PC-3 (cell line): ENCODE data around the gene BCAS1. TPM values are rescaled to one million over a fixed set of nuclear protein-coding genes. Genes with fewer than 3 reads are reported as not detected.

Experiments
- ATAC-seq: fragments of 200-7000 bp; cut with Tn5 transposase; 2 replicates; pipeline ENCODE4 v1.9.1; 2020; ENCODE audit warnings: mild to moderate bottlenecking, moderate library complexity
- BruUV-seq: library from RNA; stranded (reverse); fragments of 400-500 nt; replicated peaks from 2 replicates; lab custom pipeline; 2021; lab: Mats Ljungman, UMichigan
- CTCF ChIA-PET: fragments of 300-600 bp; sonication (Branson Sonifier 250); formaldehyde crosslinking; loops from one replicate; lab custom pipeline; 2022; ENCODE audit warnings: antibody characterized with exemption; lab: Charles Lee
- POLR2A ChIA-PET: fragments of 300-600 bp; sonication (Branson Sonifier 250); formaldehyde crosslinking; loops from one replicate; lab custom pipeline; 2022; ENCODE audit warnings: antibody characterized with exemption; ENCODE audit not compliant: unreplicated experiment; lab: Charles Lee
- DNase-seq: peaks from one replicate; pipeline ENCODE4 v3.0.0-alpha.2; 2015
- H2AFZ ChIP-seq: fragments of 300-600 bp; sonication (generic); 2 replicates; pipeline ENCODE4 v1.6.0; 2016; ENCODE audit warnings: antibody characterized with exemption, low read length
- H3F3A ChIP-seq: fragments of 300-600 bp; sonication (generic); one replicate; pipeline ENCODE4 v1.6.0; 2017; ENCODE audit warnings: antibody characterized with exemption, low read length, control low read depth, mild to moderate bottlenecking; ENCODE audit not compliant: unreplicated experiment
- H3K27ac ChIP-seq: fragments of 300-600 bp; sonication (generic); 2 replicates; pipeline ENCODE4 v1.5.1; 2016; ENCODE audit warnings: mild to moderate bottlenecking, low read length
- H3K27me3 ChIP-seq: fragments of 300-600 bp; sonication (generic); 2 replicates; pipeline ENCODE4 v1.6.1; 2016; ENCODE audit warnings: low read length, mixed read lengths
- H3K36me3 ChIP-seq: fragments of 300-600 bp; sonication (generic); 2 replicates; pipeline ENCODE4 v1.6.1; 2016; ENCODE audit warnings: low read depth, mixed run types, low read length, mixed read lengths
- H3K4me1 ChIP-seq: fragments of 300-600 bp; sonication (generic); 2 replicates; pipeline ENCODE4 v1.5.1; 2016; ENCODE audit warnings: low read length; ENCODE audit not compliant: insufficient read depth
- H3K4me2 ChIP-seq: fragments of 300-600 bp; sonication (generic); 2 replicates; pipeline ENCODE4 v1.6.0; 2016; ENCODE audit warnings: low read length
- H3K4me3 ChIP-seq: fragments of 300-600 bp; sonication (generic); 2 replicates; pipeline ENCODE4 v1.5.1; 2016; ENCODE audit warnings: mild to moderate bottlenecking, low read length, mixed read lengths
- H3K79me2 ChIP-seq: fragments of 300-600 bp; sonication (generic); 2 replicates; pipeline ENCODE4 v1.6.1; 2017; ENCODE audit warnings: low read length, mixed read lengths
- H3K9ac ChIP-seq: fragments of 300-600 bp; sonication (generic); 2 replicates; pipeline ENCODE4 v1.6.0; 2016; ENCODE audit warnings: mild to moderate bottlenecking, low read length
- H3K9me2 ChIP-seq: fragments of 300-600 bp; sonication (generic); replicated peaks from 2 replicates; pipeline ENCODE4 v1.6.1; 2016; ENCODE audit warnings: mixed run types, low read length, mixed read lengths
- H3K9me3 ChIP-seq: fragments of 300-600 bp; sonication (generic); 2 replicates; pipeline ENCODE4 v1.6.1; 2016; ENCODE audit warnings: low read length, mixed read lengths
- H4K20me1 ChIP-seq: fragments of 300-600 bp; sonication (generic); 2 replicates; pipeline ENCODE4 v1.6.1; 2016; ENCODE audit warnings: low read length, mixed read lengths
- CTCF ChIP-seq: fragments of 300-600 bp; sonication (generic); conservative IDR thresholded peaks from 2 replicates; pipeline ENCODE4 v1.5.1; 2017; ENCODE audit warnings: antibody characterized with exemption, low read depth, mild to moderate bottlenecking, low read length
- EZH2 ChIP-seq: fragments of 300-600 bp; sonication (generic); IDR thresholded peaks from one replicate; pipeline ENCODE4 v1.6.1; 2017; ENCODE audit warnings: antibody characterized with exemption, mild to moderate bottlenecking, low read length; ENCODE audit not compliant: unreplicated experiment
- EZH2phosphoT487 ChIP-seq: fragments of 300-600 bp; sonication (generic); IDR thresholded peaks from 2 replicates; pipeline ENCODE4 v1.6.1; 2018; ENCODE audit warnings: mild to moderate bottlenecking, antibody characterized with exemption, low read length, borderline replicate concordance
- intact Hi-C: fragments of 100-400 bp; cut with micrococcal nuclease; formaldehyde crosslinking; loops from 2 replicates; pipeline ENCODE4 v1.9.0; 2023
- total RNA-seq: library from RNA; depleted of rRNA; stranded (reverse); fragments of >200 nt; gene quantifications from 2 replicates; pipeline ENCODE4 v1.2.3, GENCODE V29; 2014

The BCAS1 gene
- total RNA-seq, 1 experiment from 2014 or later, result 0.18 TPM

GRCh38 chr20:54068966-54069365 is 1.4 kb downstream of the BCAS1 start:
- Histone ChIP-seq H3K27ac (no peak overlapping the region), H3K36me3 (no peaks in the 10 kb centered on the region), H3K9me2 (no peaks in the 10 kb centered on the region), H3F3A (no peaks in the 10 kb centered on the region), H2AFZ (no peak overlapping the region), H3K79me2 (no peaks in the 10 kb centered on the region), H3K27me3 (no peaks in the 10 kb centered on the region), H3K4me2 (no peak overlapping the region), H3K4me1 (peaks cover 45% of the 10 kb centered on the region), H3K4me3 (no peak overlapping the region), H4K20me1 (no peaks in the 10 kb centered on the region), H3K9ac (no peak overlapping the region), H3K9me3 (no peaks in the 10 kb centered on the region)
- TF ChIP-seq EZH2 (no peak), CTCF (no peak), EZH2phosphoT487 (no peak)
- CTCF ChIA-PET, result no interaction called here
- DNase-seq, result no peak
- POLR2A ChIA-PET, result interaction anchor here (1.0 kb wide), 1 partner anchor 16 kb away, joined by 6 read pairs; no protein-coding TSS in a partner anchor
- intact Hi-C loops, result loop anchor here (10.0 kb wide), 2 partner anchors 244 to 334 kb away; no protein-coding TSS in a partner anchor
- BruUV-seq, result no TSS peak
- ATAC-seq, result no peak

GRCh38 chr20:54068495-54068894 is 1.9 kb downstream of the BCAS1 start:
- no peaks in the 10 kb centered on the region for H3F3A ChIP-seq
- H3K79me2 ChIP-seq, result no peaks in the 10 kb centered on the region
- peaks cover 45% of the 10 kb centered on the region for H3K4me1 ChIP-seq
- H3K27ac ChIP-seq, result no peak overlapping the region
- no peaks in the 10 kb centered on the region for H3K9me3 ChIP-seq
- H2AFZ ChIP-seq, result no peak overlapping the region
- H3K4me2 ChIP-seq, result peak overlapping the region; percentile 72
- no peaks in the 10 kb centered on the region for H3K9me2 ChIP-seq
- H3K36me3 ChIP-seq, result no peaks in the 10 kb centered on the region
- no peak for TF ChIP-seq CTCF
- no peak for TF ChIP-seq EZH2
- no peak for TF ChIP-seq EZH2phosphoT487
- DNase-seq (no peak), ATAC-seq (no peak)
- CTCF ChIA-PET, result interaction anchor here (1.3 to 1.4 kb wide), 2 partner anchors 28 to 139 kb away, joined by 3 to 5 read pairs; partner anchors contain the start of gene PFDN4
- H3K9ac ChIP-seq, result no peak overlapping the region
- intact Hi-C loops, result loop anchor here (10.0 kb wide), 2 partner anchors 244 to 334 kb away; no protein-coding TSS in a partner anchor
- POLR2A ChIA-PET, result interaction anchor here (1.0 kb wide), 1 partner anchor 16 kb away, joined by 6 read pairs; no protein-coding TSS in a partner anchor
- no TSS peak for BruUV-seq
- H3K4me3 ChIP-seq, result no peak overlapping the region
- no peaks in the 10 kb centered on the region for H4K20me1 ChIP-seq
- H3K27me3 ChIP-seq, result no peaks in the 10 kb centered on the region

GRCh38 chr20:54067606-54068174 is 2.7 kb downstream of the BCAS1 start:
- peak; percentile 100 for DNase-seq
- Histone ChIP-seq H3K9me2 (no peaks in the 10 kb centered on the region), H3K79me2 (no peaks in the 10 kb centered on the region), H3K27me3 (no peaks in the 10 kb centered on the region), H4K20me1 (no peaks in the 10 kb centered on the region), H3K4me2 (peak overlapping the region; percentile 72), H2AFZ (peak overlapping the region; percentile 48), H3F3A (no peaks in the 10 kb centered on the region), H3K9me3 (no peaks in the 10 kb centered on the region), H3K4me3 (peak overlapping the region; percentile 32; the same call in 1 of the 2 replicates), H3K4me1 (peaks cover 45% of the 10 kb centered on the region), H3K36me3 (no peaks in the 10 kb centered on the region), H3K9ac (no peak overlapping the region; the same call in 1 of the 2 replicates), H3K27ac (peak overlapping the region; percentile 44)
- no TSS peak for BruUV-seq
- intact Hi-C loops, result loop anchor here (1.0 to 10.0 kb wide), 5 partner anchors 18 to 333 kb away; no protein-coding TSS in a partner anchor
- ChIA-PET POLR2A (no interaction called here), CTCF (interaction anchor here (0.7 to 1.4 kb wide), 3 partner anchors 29 to 140 kb away, joined by 3 to 5 read pairs (median 4); partner anchors contain the start of gene PFDN4)
- TF ChIP-seq EZH2phosphoT487 (no peak), EZH2 (no peak), CTCF (no peak)
- ATAC-seq, result peak; percentile 93
